ENCODE results near the gene BMAL1.

Gene BMAL1

DNA sequence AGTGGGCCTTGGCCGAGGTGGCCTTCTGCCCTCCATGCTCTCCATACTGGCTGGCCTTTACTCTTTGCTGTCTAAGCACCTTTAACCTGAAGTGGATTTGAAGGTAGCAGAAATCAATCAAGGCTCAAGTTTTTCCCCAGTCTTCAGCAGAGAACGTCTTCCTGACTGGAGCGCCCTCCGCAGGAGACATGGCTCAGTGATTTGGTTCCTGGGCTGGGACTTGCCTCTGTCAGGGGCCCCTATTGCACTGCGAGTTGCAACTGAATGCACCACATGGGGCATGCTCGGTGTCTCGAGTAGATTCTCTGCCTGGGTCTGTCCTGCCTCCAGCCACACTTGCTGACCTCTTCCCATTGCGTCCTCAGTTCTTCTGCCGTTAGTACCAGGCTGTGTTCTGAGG, 79.6 kb downstream of the BMAL1 start:
- no peak overlapping the region for H3K4me3 ChIP-seq (replicated peaks; ENCODE audit: low read depth, low read length)
- H3K36me3 ChIP-seq (ENCODE audit: control insufficient read depth, insufficient read depth, low read length): peaks cover 24% of the 10 kb centered on the region
- DNase-seq (ENCODE audit: extremely low read depth, insufficient read length): no peak
- H3K27me3 ChIP-seq (replicated peaks; ENCODE audit: control insufficient read depth, insufficient read depth, low read length): no peaks in the 10 kb centered on the region
- TF ChIP-seq, protein P1, sequence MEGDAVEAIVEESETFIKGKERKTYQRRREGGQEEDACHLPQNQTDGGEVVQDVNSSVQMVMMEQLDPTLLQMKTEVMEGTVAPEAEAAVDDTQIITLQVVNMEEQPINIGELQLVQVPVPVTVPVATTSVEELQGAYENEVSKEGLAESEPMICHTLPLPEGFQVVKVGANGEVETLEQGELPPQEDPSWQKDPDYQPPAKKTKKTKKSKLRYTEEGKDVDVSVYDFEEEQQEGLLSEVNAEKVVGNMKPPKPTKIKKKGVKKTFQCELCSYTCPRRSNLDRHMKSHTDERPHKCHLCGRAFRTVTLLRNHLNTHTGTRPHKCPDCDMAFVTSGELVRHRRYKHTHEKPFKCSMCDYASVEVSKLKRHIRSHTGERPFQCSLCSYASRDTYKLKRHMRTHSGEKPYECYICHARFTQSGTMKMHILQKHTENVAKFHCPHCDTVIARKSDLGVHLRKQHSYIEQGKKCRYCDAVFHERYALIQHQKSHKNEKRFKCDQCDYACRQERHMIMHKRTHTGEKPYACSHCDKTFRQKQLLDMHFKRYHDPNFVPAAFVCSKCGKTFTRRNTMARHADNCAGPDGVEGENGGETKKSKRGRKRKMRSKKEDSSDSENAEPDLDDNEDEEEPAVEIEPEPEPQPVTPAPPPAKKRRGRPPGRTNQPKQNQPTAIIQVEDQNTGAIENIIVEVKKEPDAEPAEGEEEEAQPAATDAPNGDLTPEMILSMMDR (IDR thresholded peaks at IDR 0.05; ENCODE audit: insufficient read depth, low read length, poor library complexity, severe bottlenecking): no peak

DNA sequence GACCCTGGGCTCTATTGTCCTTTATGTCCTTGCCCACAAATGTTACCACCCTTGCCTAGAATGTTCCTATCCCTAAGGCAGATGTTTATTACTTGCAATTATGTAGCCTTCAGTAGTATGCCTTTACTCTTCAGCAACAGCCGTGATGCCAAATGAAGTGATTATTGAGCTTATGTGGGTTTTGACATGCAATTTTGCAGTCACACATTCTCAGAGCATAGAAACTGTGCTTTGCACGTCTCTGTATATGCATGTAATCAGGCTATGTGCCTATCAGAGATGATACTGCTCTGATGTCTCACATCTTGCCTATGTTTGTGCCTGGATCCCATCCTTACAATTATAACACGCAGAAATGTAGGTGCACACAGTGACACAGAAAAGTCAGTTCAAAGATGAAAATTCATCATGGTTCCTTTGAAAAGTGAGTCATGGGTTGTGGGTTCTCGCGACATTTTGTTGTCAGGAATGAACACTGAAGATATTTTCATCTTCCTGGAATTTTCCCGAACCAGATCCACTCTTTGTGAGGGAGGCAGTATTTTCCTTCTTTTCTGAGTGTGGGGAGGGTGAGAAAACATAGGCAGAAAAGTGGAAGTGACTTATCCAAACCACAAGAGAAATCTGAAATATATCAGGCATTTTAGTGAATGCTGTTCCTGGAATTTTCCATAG, 81.1 kb downstream of the BMAL1 start:
- no peak for DNase-seq (ENCODE audit: extremely low read depth, insufficient read length)
- H3K4me3 ChIP-seq (replicated peaks; ENCODE audit: low read depth, low read length): no peak overlapping the region
- H3K27me3 ChIP-seq (replicated peaks; ENCODE audit: control insufficient read depth, insufficient read depth, low read length): no peaks in the 10 kb centered on the region
- peaks cover 25% of the 10 kb centered on the region for H3K36me3 ChIP-seq (ENCODE audit: control insufficient read depth, insufficient read depth, low read length)
- TF ChIP-seq, protein P1 (IDR thresholded peaks at IDR 0.05; ENCODE audit: insufficient read depth, low read length, poor library complexity, severe bottlenecking): no peak

DNA sequence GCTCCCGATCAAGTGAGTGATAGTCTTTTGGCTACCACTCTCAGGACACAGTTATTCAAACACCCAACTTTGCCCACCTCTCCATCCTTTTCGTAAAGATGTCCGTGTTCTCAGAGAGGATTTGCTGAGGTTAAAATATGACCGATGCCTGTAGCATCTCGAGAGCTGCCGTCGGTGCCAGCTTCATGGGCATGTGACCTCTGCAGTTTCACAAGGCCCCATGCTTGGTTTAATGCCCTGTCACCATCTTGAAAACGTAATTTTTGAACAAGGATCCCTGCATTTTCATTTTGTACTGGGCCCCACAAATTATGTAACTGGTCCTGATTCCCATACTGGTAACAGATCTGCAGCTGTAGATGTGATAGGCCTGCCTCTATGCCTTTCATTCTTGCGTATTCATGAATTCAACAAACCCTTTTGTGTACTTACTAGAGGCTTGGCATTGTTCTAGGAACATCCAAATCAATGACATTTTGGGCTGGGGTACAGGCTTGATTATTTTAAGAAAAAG, 85.1 kb downstream of the BMAL1 start:
- TF ChIP-seq, protein P1 (IDR thresholded peaks at IDR 0.05; ENCODE audit: insufficient read depth, low read length, poor library complexity, severe bottlenecking): no peak
- Histone ChIP-seq H3K4me3 (replicated peaks; ENCODE audit: low read depth, low read length) (no peak overlapping the region), H3K27me3 (replicated peaks; ENCODE audit: control insufficient read depth, insufficient read depth, low read length) (no peaks in the 10 kb centered on the region), H3K36me3 (ENCODE audit: control insufficient read depth, insufficient read depth, low read length) (peaks cover 16% of the 10 kb centered on the region)
- DNase-seq (ENCODE audit: extremely low read depth, insufficient read length): no peak

DNA sequence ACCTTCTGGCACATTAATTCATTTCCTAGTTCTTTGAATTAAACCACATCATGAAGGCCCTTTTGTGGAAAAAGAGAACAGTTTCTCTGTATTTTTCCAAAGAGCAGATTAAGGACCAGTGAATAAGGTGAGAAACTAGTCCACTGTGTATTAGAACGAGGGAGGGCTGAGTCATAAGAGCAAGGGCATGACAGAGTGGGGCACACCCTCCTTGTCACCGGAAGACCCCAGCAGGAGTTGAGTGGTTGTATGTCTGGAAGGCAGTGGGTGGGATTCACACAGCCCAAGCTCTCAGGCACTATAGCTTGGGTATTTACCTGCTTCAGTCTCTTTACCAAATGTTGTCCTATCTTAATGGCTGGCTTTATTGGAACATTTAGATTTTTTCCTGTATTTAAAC, 86.8 kb downstream of the BMAL1 start:
- Histone ChIP-seq H3K27me3 (replicated peaks; ENCODE audit: control insufficient read depth, insufficient read depth, low read length) (no peaks in the 10 kb centered on the region), H3K4me3 (replicated peaks; ENCODE audit: low read depth, low read length) (no peak overlapping the region), H3K36me3 (ENCODE audit: control insufficient read depth, insufficient read depth, low read length) (peaks cover 21% of the 10 kb centered on the region)
- TF ChIP-seq, protein P1 (IDR thresholded peaks at IDR 0.05; ENCODE audit: insufficient read depth, low read length, poor library complexity, severe bottlenecking): no peak
- no peak for DNase-seq (ENCODE audit: extremely low read depth, insufficient read length)

DNA sequence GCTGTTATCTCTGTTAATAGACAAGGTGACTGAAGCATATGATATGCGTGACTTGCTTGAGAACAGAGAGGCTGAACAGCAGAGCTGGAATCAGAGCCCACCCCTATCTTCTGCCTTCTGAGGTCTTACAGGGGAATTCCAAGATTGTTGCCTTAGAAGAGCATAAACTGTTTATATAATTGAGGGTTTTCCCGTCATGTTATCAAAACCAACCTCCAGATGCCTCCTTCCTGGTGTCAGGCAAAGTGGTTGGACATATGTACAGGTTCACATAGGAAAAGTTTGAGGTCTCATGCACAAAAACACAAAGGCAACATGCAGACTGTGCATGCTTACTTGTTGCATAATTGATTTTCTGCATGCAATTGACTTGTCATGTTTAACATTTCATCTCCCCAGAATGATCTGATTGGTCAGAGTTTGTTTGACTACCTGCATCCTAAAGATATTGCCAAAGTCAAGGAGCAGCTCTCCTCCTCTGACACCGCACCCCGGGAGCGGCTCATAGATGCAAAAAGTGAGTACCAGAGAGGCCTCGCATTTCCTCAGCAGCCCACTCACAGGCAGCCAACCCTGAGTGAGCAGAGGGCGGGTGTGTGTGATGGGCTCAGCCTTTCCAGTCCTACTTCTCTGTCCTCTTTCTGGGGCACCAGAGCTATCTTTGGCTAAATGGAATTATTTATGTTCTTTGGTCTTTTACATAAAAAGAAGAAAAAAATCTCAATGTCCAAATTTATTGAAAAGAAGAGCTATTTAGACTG, 88.9 kb downstream of the BMAL1 start:
- no peak for DNase-seq (ENCODE audit: extremely low read depth, insufficient read length)
- TF ChIP-seq, protein P1 (IDR thresholded peaks at IDR 0.05; ENCODE audit: insufficient read depth, low read length, poor library complexity, severe bottlenecking): no peak
- Histone ChIP-seq H3K4me3 (replicated peaks; ENCODE audit: low read depth, low read length) (no peak overlapping the region), H3K27me3 (replicated peaks; ENCODE audit: control insufficient read depth, insufficient read depth, low read length) (no peaks in the 10 kb centered on the region), H3K36me3 (ENCODE audit: control insufficient read depth, insufficient read depth, low read length) (peaks cover 20% of the 10 kb centered on the region)

All from GM06990 (cell line).